NCI-H1436 (cell line): Measurements from ENCODE around the gene TYW1.
"Not testable (repeated sequence)": the region's sequence is repeated elsewhere in the genome, so short reads cannot be mapped to it uniquely, and the experiment has no call there.

Experiments used
- DNase-seq: peaks from one replicate; lab custom pipeline; 2025; lab: John Stamatoyannopoulos, UW

Gene TYW1

GRCh38 chr7:67189801-67190465 is 193.3 kb downstream of the TYW1 start:
- DNase-seq = not testable (repeated sequence)

GRCh38 chr7:67191002-67191720 is 194.5 kb downstream of the TYW1 start:
- DNase-seq = not testable (repeated sequence)

- DNase-seq = not testable (repeated sequence)
These were observed 195.6 kb downstream of the TYW1 start for GRCh38 chr7:67192123-67192702.

GRCh38 chr7:67192889-67193613 is 196.4 kb downstream of the TYW1 start:
- not testable (repeated sequence) for DNase-seq

- not testable (repeated sequence) for DNase-seq
These were observed 199.5 kb downstream of the TYW1 start for GRCh38 chr7:67196176-67196575.

- DNase-seq = not testable (repeated sequence)
These were observed 202.4 kb downstream of the TYW1 start for GRCh38 chr7:67198865-67199526.

- not testable (repeated sequence) for DNase-seq
These were observed 209.1 kb downstream of the TYW1 start for GRCh38 chr7:67205772-67206171.

- no peak for DNase-seq
These were observed 209.8 kb downstream of the TYW1 start for GRCh38 chr7:67206452-67206851.

GRCh38 chr7:67208656-67209055 is 212.0 kb downstream of the TYW1 start:
- DNase-seq = not testable (repeated sequence)

- DNase-seq = no peak
These were observed 212.6 kb downstream of the TYW1 start for GRCh38 chr7:67209256-67209655.

- DNase-seq = no peak
These were observed 213.9 kb downstream of the TYW1 start for GRCh38 chr7:67210567-67210966.

- DNase-seq = not testable (repeated sequence)
These were observed 215.2 kb downstream of the TYW1 start for GRCh38 chr7:67211650-67212330.

- not testable (repeated sequence) for DNase-seq
These were observed 216.4 kb downstream of the TYW1 start for GRCh38 chr7:67213038-67213437.

- DNase-seq = not testable (repeated sequence)
These were observed 226.9 kb downstream of the TYW1 start for GRCh38 chr7:67223551-67223950.

GRCh38 chr7:67226340-67226907 is 229.8 kb downstream of the TYW1 start:
- DNase-seq = not testable (repeated sequence)

GRCh38 chr7:67226967-67227366 is 230.3 kb downstream of the TYW1 start:
- DNase-seq = not testable (repeated sequence)

GRCh38 chr7:67229018-67229417 is 232.4 kb downstream of the TYW1 start:
- DNase-seq = not testable (repeated sequence)

- DNase-seq = not testable (repeated sequence)
These were observed 233.4 kb downstream of the TYW1 start for GRCh38 chr7:67230029-67230428.

- DNase-seq = not testable (repeated sequence)
These were observed 236.9 kb downstream of the TYW1 start for GRCh38 chr7:67233506-67233905.

- DNase-seq = not testable (repeated sequence)
These were observed 239.6 kb downstream of the TYW1 start for GRCh38 chr7:67236216-67236615.

- DNase-seq = not testable (repeated sequence)
These were observed 246.2 kb downstream of the TYW1 start for GRCh38 chr7:67242871-67243270.
